Measurements from ENCODE around the gene WDR20.
"Not testable (repeated sequence)": the region's sequence is repeated elsewhere in the genome, so short reads cannot be mapped to it uniquely, and the experiment has no call there.

The WDR20 gene

GRCh38 chr14:102170061-102170460 lies 30.4 kb downstream of the WDR20 start:
- no peak for DNase-seq (ENCODE audit: extremely low spot score)
- ChIA-PET POLR2A (no interaction called here), CTCF (no interaction called here)
- no peak for TF ChIP-seq TARDBP (IDR thresholded peaks at IDR 0.05)
- no peak for TF ChIP-seq LEF1 (IDR thresholded peaks at IDR 0.05; ENCODE audit: borderline replicate concordance)
- TF ChIP-seq FOXK2 (IDR thresholded peaks at IDR 0.05) = no peak
- peak; percentile 44; the same call in 1 of the 2 replicates for TF ChIP-seq ARNT (IDR thresholded peaks at IDR 0.05)
- TF ChIP-seq HDGF (IDR thresholded peaks at IDR 0.05; ENCODE audit: borderline replicate concordance) = no peak
- TF ChIP-seq ZNF384 (IDR thresholded peaks at IDR 0.05) = no peak
- peak; percentile 60 for TF ChIP-seq PKNOX1 (IDR thresholded peaks at IDR 0.05)
- no peak for TF ChIP-seq BHLHE40 (IDR thresholded peaks at IDR 0.05; ENCODE audit: borderline replicate concordance)

DNA sequence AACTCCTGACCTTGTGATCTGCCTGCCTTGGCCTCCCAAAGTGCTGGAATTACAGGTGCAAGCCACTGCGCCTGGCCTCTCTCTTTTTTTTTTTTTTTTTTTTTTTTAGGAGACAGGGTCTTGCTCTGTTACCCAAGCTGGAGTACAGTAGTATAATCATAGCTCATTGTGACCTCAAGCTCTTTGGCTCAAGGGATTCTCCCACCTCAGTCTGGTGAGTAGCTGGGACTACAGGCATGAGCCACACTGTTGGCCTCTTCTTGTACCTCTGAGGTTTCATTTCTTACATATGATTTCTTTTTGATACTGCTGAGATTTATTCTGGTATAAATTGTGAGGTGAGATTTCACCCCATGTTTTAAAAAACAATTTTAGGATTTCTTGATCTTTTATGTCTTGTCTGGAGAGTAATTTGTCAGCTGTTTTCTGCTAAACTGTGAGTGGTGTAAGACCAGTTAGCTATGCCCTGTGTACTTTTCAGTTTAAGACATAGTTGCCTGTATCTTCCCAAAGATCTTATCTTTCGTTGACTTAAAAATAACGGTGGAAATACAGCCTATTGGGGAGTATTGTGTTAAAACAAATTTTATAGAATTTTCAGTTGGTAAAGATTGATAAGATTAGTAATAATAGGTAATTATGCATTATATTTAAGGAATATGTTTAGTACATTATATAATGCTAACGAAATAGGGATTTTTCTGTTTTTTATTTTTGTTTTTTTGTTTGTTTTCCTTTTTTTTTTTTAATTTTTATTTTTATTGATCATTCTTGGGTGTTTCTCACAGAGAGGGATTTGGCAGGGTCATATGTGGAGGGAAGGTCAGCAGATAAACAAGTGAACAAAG lies 31.7 kb downstream of the WDR20 start:
- ChIA-PET CTCF (interaction anchor here (0.7 to 1.3 kb wide), 2 partner anchors 10 to 45 kb away, joined by 6 to 9 read pairs; no protein-coding TSS in a partner anchor), POLR2A (no interaction called here)
- TF ChIP-seq HDGF (IDR thresholded peaks at IDR 0.05; ENCODE audit: borderline replicate concordance) (no peak), ZNF384 (IDR thresholded peaks at IDR 0.05) (peak; percentile 30; the same call in 1 of the 2 replicates), PKNOX1 (IDR thresholded peaks at IDR 0.05) (no peak)
- no peak for DNase-seq (ENCODE audit: extremely low spot score)

DNA sequence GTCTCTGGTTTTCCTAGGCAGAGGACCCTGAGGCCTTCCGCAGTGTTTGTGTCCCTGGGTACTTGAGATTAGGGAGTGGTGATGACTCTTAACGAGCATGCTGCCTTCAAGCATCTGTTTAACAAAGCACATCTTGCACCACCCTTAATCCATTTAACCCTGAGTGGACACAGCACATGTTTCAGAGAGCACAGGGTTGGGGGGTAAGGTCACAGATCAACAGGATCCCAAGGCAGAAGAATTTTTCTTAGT lies 32.2 kb downstream of the WDR20 start:
- CTCF ChIA-PET = interaction anchor here (1.3 kb wide), 1 partner anchor 10 kb away, joined by 6 read pairs; no protein-coding TSS in a partner anchor
- DNase-seq (ENCODE audit: extremely low spot score); POLR2A ChIA-PET: not testable (repeated sequence)

DNA sequence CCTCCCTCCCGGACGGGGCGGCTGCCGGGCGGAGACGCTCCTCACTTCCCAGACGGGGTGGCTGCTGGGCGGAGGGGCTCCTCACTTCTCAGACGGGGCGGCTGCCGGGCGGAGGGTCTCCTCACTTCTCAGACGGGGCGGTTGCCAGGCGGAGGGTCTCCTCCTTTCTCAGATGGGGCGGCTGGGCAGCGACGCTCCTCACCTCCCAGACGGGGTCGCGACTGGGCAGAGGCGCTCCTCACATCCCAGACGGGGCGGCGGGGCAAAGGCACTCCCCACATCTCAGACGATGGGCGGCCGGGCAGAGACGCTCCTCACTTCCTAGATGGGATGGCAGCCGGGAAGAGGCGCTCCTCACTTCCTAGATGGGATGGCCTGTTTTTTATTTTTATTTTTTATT lies 33.0 kb downstream of the WDR20 start:
- CTCF ChIA-PET; DNase-seq (ENCODE audit: extremely low spot score); POLR2A ChIA-PET: not testable (repeated sequence)

- TF ChIP-seq ZNF384 (IDR thresholded peaks at IDR 0.05) (no peak), SP1 (IDR thresholded peaks at IDR 0.05) (no peak), L3MBTL2 (conservative IDR thresholded peaks at IDR 0.05) (no peak), LEF1 (IDR thresholded peaks at IDR 0.05; ENCODE audit: borderline replicate concordance) (no peak), NFRKB (IDR thresholded peaks at IDR 0.05) (no peak)
- ChIA-PET CTCF (no interaction called here), POLR2A (no interaction called here)
- DNase-seq (ENCODE audit: extremely low spot score) = no peak
Observed at GRCh38 chr14:102177161-102177560, 37.5 kb downstream of the WDR20 start.

DNA sequence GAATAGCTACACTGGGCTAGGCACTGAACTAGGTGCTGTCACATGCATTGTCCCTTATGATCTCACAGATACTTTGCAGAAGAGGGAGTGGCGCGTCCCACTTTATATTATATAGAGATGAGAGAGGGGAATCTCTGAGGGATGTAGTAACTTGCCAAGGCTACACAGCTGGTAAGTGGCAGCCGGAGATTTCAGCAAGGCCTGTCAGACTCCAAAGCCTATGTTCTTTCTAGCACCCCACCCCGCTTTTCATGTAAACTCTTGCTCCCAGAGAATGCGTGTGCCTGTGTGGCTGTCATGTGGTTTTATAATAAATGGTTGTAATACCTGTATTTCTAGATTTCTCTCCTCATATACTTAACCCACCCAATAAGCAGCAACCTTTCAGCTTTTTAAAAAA lies 39.1 kb downstream of the WDR20 start:
- DNase-seq (ENCODE audit: extremely low spot score) = no peak
- CTCF ChIA-PET = no interaction called here
- POLR2A ChIA-PET = no interaction called here
- TF ChIP-seq ARNT (IDR thresholded peaks at IDR 0.05) (no peak), PKNOX1 (IDR thresholded peaks at IDR 0.05) (no peak), SP1 (IDR thresholded peaks at IDR 0.05) (no peak), FOXM1 (IDR thresholded peaks at IDR 0.05; ENCODE audit: borderline replicate concordance) (no peak), TARDBP (IDR thresholded peaks at IDR 0.05) (no peak), HDGF (IDR thresholded peaks at IDR 0.05; ENCODE audit: borderline replicate concordance) (no peak), FOXA1 (IDR thresholded peaks at IDR 0.05) (no peak), LEF1 (IDR thresholded peaks at IDR 0.05; ENCODE audit: borderline replicate concordance) (no peak), ZNF384 (IDR thresholded peaks at IDR 0.05) (no peak), CTBP1 (IDR thresholded peaks at IDR 0.05; ENCODE audit: borderline replicate concordance) (no peak), BHLHE40 (IDR thresholded peaks at IDR 0.05; ENCODE audit: borderline replicate concordance) (no peak), FOXK2 (IDR thresholded peaks at IDR 0.05) (no peak)

DNA sequence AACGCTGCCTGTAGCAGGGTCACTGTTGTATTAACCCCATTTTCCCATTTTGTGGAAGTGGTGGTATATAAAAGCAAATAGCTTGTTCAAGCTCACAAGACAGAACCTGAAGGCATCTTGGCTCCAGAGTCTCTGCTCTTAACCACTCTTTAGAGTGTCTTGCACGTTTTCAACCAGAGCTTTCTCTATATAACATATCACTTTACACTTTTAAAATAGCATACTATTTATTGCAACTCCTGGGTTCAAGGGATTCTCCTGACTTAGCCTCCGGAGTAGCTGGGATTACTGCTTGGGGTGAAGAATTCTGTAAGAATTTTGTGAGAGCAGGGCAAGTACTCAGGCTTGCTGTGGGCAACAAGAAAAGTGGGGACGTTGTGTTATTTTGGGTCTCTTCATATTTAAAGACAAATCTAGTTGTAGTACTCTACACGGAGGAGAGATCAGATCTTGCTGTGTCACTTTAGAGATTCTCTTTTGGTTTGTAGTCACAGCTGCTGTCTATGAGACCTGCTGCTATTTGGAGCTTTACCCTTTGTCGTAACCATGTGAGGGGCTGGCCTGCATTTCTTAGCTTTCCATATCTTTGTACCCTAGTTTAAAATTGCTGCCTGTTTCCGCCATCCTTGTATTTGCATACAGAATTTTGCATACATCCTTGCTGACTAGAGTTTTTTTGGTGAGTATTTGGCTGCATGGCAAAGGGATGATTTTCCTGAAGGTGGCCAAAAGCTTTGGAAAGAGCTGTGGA lies 40.7 kb downstream of the WDR20 start:
- no peak for TF ChIP-seq FOXK2 (IDR thresholded peaks at IDR 0.05)
- no peak for TF ChIP-seq SUZ12 (IDR thresholded peaks at IDR 0.05)
- TF ChIP-seq BHLHE40 (IDR thresholded peaks at IDR 0.05; ENCODE audit: borderline replicate concordance) = no peak
- TF ChIP-seq ARNT (IDR thresholded peaks at IDR 0.05) = no peak
- TF ChIP-seq HDGF (IDR thresholded peaks at IDR 0.05; ENCODE audit: borderline replicate concordance) = no peak
- TF ChIP-seq SP1 (IDR thresholded peaks at IDR 0.05) = no peak
- TF ChIP-seq ELF4 (IDR thresholded peaks at IDR 0.05) = no peak
- TF ChIP-seq L3MBTL2 (conservative IDR thresholded peaks at IDR 0.05) = no peak
- no peak for TF ChIP-seq ZNF384 (IDR thresholded peaks at IDR 0.05)
- no peak for TF ChIP-seq FOXM1 (IDR thresholded peaks at IDR 0.05; ENCODE audit: borderline replicate concordance)
- POLR2A ChIA-PET = interaction anchor here (1.0 kb wide), 1 partner anchor 40 kb away, joined by 3 read pairs; the partner anchor contains the start of gene WDR20
- CTCF ChIA-PET = interaction anchor here (1.1 kb wide), 1 partner anchor 15 kb away, joined by 4 read pairs; no protein-coding TSS in a partner anchor
- DNase-seq (ENCODE audit: extremely low spot score) = no peak

Measured in HEK293T (cell line).